SH-SY5Y (cell line): Measurements from ENCODE around the gene KMT2A.

Experiments used
- GATA2 ChIP-seq: IDR thresholded peaks from 2 replicates; pipeline ENCODE4 v1.6.1; 2011; ENCODE audit warnings: mild to moderate bottlenecking, low read depth, low read length
- GATA3 ChIP-seq: IDR thresholded peaks from 2 replicates; pipeline ENCODE4 v1.6.1; 2011; ENCODE audit warnings: low read depth, mild to moderate bottlenecking, low read length, moderate library complexity

- TF ChIP-seq GATA2, result no peak
- TF ChIP-seq GATA3, result no peak
Measured at GRCh38 chr11:118497831-118498230, 61.5 kb downstream of the KMT2A start.
